Mucosa of gallbladder (tissue), 1 donor: ENCODE results near the gene ACOT9. TPM values are rescaled to one million over a fixed set of nuclear protein-coding genes. Genes with fewer than 3 reads are reported as not detected.
"Not testable (repeated sequence)": the region's sequence is repeated elsewhere in the genome, so short reads cannot be mapped to it uniquely, and the experiment has no call there.

ENCODE experiments used
- DNase-seq: peaks from one replicate; pipeline ENCODE4 v3.0.0-alpha.2; 2020; ENCODE audit warnings: low spot score
- total RNA-seq: library from RNA; stranded (reverse); gene quantifications from one replicate; pipeline ENCODE4 v1.2.1, GENCODE V29; 2021
- donor health status: DM: no; HTN: no; CAD: no.

Gene ACOT9
- total RNA-seq, 1 donor from 2014 or later, result 30.6 TPM

- no peak for DNase-seq
Measured at GRCh38 chrX:23766650-23767551, 23.8 kb upstream of the ACOT9 start.

GRCh38 chrX:23765868-23766267, 22.8 kb upstream of the ACOT9 start:
- DNase-seq, result no peak

- DNase-seq, result no peak
Measured at GRCh38 chrX:23765449-23765848, 22.4 kb upstream of the ACOT9 start.

- DNase-seq, result no peak
Measured at GRCh38 chrX:23764188-23764984, 21.3 kb upstream of the ACOT9 start.

GRCh38 chrX:23759821-23760220, 16.7 kb upstream of the ACOT9 start:
- no peak for DNase-seq

- DNase-seq, result peak; percentile 63
Measured at GRCh38 chrX:23756165-23756564, 13.1 kb upstream of the ACOT9 start.

GRCh38 chrX:23754664-23755063, 11.6 kb upstream of the ACOT9 start:
- no peak for DNase-seq

GRCh38 chrX:23752740-23753415, 9.8 kb upstream of the ACOT9 start:
- DNase-seq, result no peak

- DNase-seq, result no peak
Measured at GRCh38 chrX:23749576-23749975, 6.5 kb upstream of the ACOT9 start.

- no peak for DNase-seq
Measured at GRCh38 chrX:23749129-23749528, 6.1 kb upstream of the ACOT9 start.

- no peak for DNase-seq
Measured at GRCh38 chrX:23745786-23746185, 2.7 kb upstream of the ACOT9 start.

GRCh38 chrX:23743623-23743971, 521 bp upstream of the ACOT9 start:
- not testable (repeated sequence) for DNase-seq

- peak; percentile 21 for DNase-seq
Measured at GRCh38 chrX:23742174-23742696, 841 bp downstream of the ACOT9 start.

- no peak for DNase-seq
Measured at GRCh38 chrX:23737413-23737812, 5.7 kb downstream of the ACOT9 start.

GRCh38 chrX:23736030-23736429, 7.0 kb downstream of the ACOT9 start:
- no peak for DNase-seq

- DNase-seq, result no peak
Measured at GRCh38 chrX:23732704-23733103, 10.4 kb downstream of the ACOT9 start.

GRCh38 chrX:23731951-23732350, 11.1 kb downstream of the ACOT9 start:
- no peak for DNase-seq

- DNase-seq, result no peak
Measured at GRCh38 chrX:23729214-23729613, 13.9 kb downstream of the ACOT9 start.

GRCh38 chrX:23727206-23727605, 15.9 kb downstream of the ACOT9 start:
- DNase-seq, result no peak

- no peak for DNase-seq
Measured at GRCh38 chrX:23726191-23726590, 16.9 kb downstream of the ACOT9 start.

GRCh38 chrX:23720117-23720677, 22.9 kb downstream of the ACOT9 start:
- DNase-seq, result no peak

GRCh38 chrX:23705235-23705634, 37.8 kb downstream of the ACOT9 start:
- no peak for DNase-seq
